CD4-positive, alpha-beta memory T cell (primary cell): ENCODE measurements around the gene MTPN. TPM values are rescaled to one million over a fixed set of nuclear protein-coding genes. Genes with fewer than 3 reads are reported as not detected.
A peak's percentile ranks its signal among the peaks of the same experiment; 100 is the strongest.

Experiments
- CTCF ChIA-PET: fragments of 350-600 bp; sonication (Branson Sonifier 250); formaldehyde crosslinking; loops from one replicate; lab custom pipeline; 2021; ENCODE audit warnings: inconsistent platforms; ENCODE audit not compliant: partially characterized antibody; lab: Charles Lee
- POLR2A ChIA-PET: fragments of 350-600 bp; sonication (Branson Sonifier 250); formaldehyde crosslinking; loops from one replicate; lab custom pipeline; 2021; ENCODE audit not compliant: partially characterized antibody; lab: Charles Lee
- DNase-seq, 5 donors: peaks; one replicate each; pipeline versions ENCODE4 v3.0.0 to v3.0.0-alpha.2; 2020 to 2022; ENCODE audit warnings: mixed read lengths in 1 of 5
- H3K27ac ChIP-seq: one replicate; pipeline ENCODE4 v1.7.0; 2013; ENCODE audit warnings: low read depth, low read length
- H3K27me3 ChIP-seq: 2 replicates; pipeline ENCODE4 v1.7.0; 2013; ENCODE audit warnings: mild to moderate bottlenecking, low read length, moderate library complexity; ENCODE audit not compliant: insufficient read depth
- H3K36me3 ChIP-seq: 2 replicates; pipeline ENCODE4 v1.7.0; 2013; ENCODE audit warnings: mild to moderate bottlenecking, low read length, moderate library complexity; ENCODE audit not compliant: insufficient read depth
- H3K4me1 ChIP-seq: 2 replicates; pipeline ENCODE4 v1.7.0; 2013; ENCODE audit warnings: mild to moderate bottlenecking, low read length, moderate library complexity; ENCODE audit not compliant: insufficient read depth
- H3K4me3 ChIP-seq, 2 donors: one replicate each; pipeline ENCODE4 v1.7.0; 2013; ENCODE audit warnings: low read length in 2 of 2, mild to moderate bottlenecking in 1 of 2
- H3K9me3 ChIP-seq, 2 donors: one replicate each; pipeline ENCODE4 v1.7.0; 2013; ENCODE audit warnings: low read length in 2 of 2, control low read depth in 1 of 2; ENCODE audit not compliant: control insufficient read depth in 1 of 2
- H3K27ac Mint-ChIP-seq, 7 donors: one replicate each; pipeline ENCODE4 v1.8.0; 2020 to 2021; ENCODE audit warnings: mixed read lengths in 7 of 7, mild to moderate bottlenecking in 6 of 7, inconsistent platforms in 3 of 7, moderate library complexity in 3 of 7
- H3K27me3 Mint-ChIP-seq, 2 donors: one replicate each; pipeline ENCODE4 v1.8.0; 2020 to 2021; ENCODE audit warnings: mixed read lengths in 2 of 2
- H3K36me3 Mint-ChIP-seq, 2 donors: one replicate each; pipeline ENCODE4 v1.8.0; 2020 to 2021; ENCODE audit warnings: mixed read lengths in 2 of 2, inconsistent platforms in 1 of 2, mild to moderate bottlenecking in 1 of 2
- H3K4me1 Mint-ChIP-seq, 4 donors: one replicate each; pipeline ENCODE4 v1.8.0; 2020 to 2021; ENCODE audit warnings: mixed read lengths in 4 of 4, mild to moderate bottlenecking in 1 of 4
- H3K4me3 Mint-ChIP-seq, 8 donors: one replicate each; pipeline ENCODE4 v1.8.0; 2020 to 2021; ENCODE audit warnings: mixed read lengths in 8 of 8, mild to moderate bottlenecking in 7 of 8, moderate library complexity in 6 of 8, inconsistent platforms in 3 of 8
- H3K9me3 Mint-ChIP-seq, 8 donors: one replicate each; pipeline ENCODE4 v1.8.0; 2020 to 2021; ENCODE audit warnings: mixed read lengths in 8 of 8, mild to moderate bottlenecking in 5 of 8, inconsistent platforms in 3 of 8, moderate library complexity in 1 of 8
- intact Hi-C: fragments of 100-400 bp; cut with micrococcal nuclease; formaldehyde crosslinking; loops from one replicate; pipeline ENCODE4 v1.15.1; 2023
- polyA plus RNA-seq, 2 donors: library from polyadenylated mRNA; unstranded; fragments of 300-500 nt; fragmentation: Illumina TruSeq; gene quantifications; one replicate each; pipeline ENCODE4 v1.2.3, GENCODE V29; 2021
- total RNA-seq, 2 experiments: library from RNA; stranded (reverse); gene quantifications; one replicate each; pipeline ENCODE4 v1.2.3, GENCODE V29; 2021

Gene MTPN
- total and polyA plus RNA-seq, 4 experiments from 2014 or later, result 63.6 to 105 (median 83.8) TPM

GRCh38 chr7:135991322-135991721 is 14.2 kb upstream of the MTPN start:
- Mint-ChIP-seq H3K4me1 (peaks cover 13 to 30% (median 22%) of the 10 kb centered on the region in 4 donors), H3K4me3 (peak overlapping the region in 3 of 8 donors; percentile 11 to 43 (median 13)), H3K27ac (peak overlapping the region in 1 of 7 donors; percentile 35), H3K36me3 (peaks cover 0 to 8% of the 10 kb centered on the region in 2 donors), H3K9me3 (no peaks in the 10 kb centered on the region), H3K27me3 (no peaks in the 10 kb centered on the region)
- no peak for DNase-seq
- ChIA-PET CTCF (interaction anchor here (0.9 kb wide), 1 partner anchor 19 kb away, joined by 3 read pairs; no protein-coding TSS in a partner anchor), POLR2A (interaction anchor here (0.9 to 3.2 kb wide), 2 partner anchors 9 to 16 kb away, joined by 3 to 15 read pairs; no protein-coding TSS in a partner anchor)
- H3K27ac ChIP-seq, result no peak overlapping the region
- intact Hi-C loops, result no loop called here
- H3K27me3 ChIP-seq, result no peaks in the 10 kb centered on the region
- no peaks in the 10 kb centered on the region for H3K9me3 ChIP-seq
- H3K4me1 ChIP-seq, result peaks cover 28% of the 10 kb centered on the region
- no peaks in the 10 kb centered on the region for H3K36me3 ChIP-seq
- no peak overlapping the region for H3K4me3 ChIP-seq

- Mint-ChIP-seq H3K4me1 (peaks cover 18 to 35% (median 27%) of the 10 kb centered on the region in 4 donors), H3K9me3 (no peaks in the 10 kb centered on the region), H3K27ac (no peak overlapping the region), H3K36me3 (peaks cover 0 to 8% of the 10 kb centered on the region in 2 donors), H3K27me3 (no peaks in the 10 kb centered on the region), H3K4me3 (no peak overlapping the region)
- Histone ChIP-seq H3K27me3 (no peaks in the 10 kb centered on the region), H3K9me3 (no peaks in the 10 kb centered on the region), H3K4me1 (peaks cover 28% of the 10 kb centered on the region), H3K27ac (no peak overlapping the region), H3K36me3 (no peaks in the 10 kb centered on the region), H3K4me3 (no peak overlapping the region)
- intact Hi-C loops, result no loop called here
- POLR2A ChIA-PET, result interaction anchor here (0.6 to 3.2 kb wide), 2 partner anchors 8 to 1321 kb away, joined by 3 to 15 read pairs; no protein-coding TSS in a partner anchor
- DNase-seq, result no peak
- CTCF ChIA-PET, result interaction anchor here (0.9 to 1.3 kb wide), 4 partner anchors 8 to 24 kb away, joined by 3 to 5 read pairs (median 3); no protein-coding TSS in a partner anchor
These were observed 13.1 kb upstream of the MTPN start for GRCh38 chr7:135990258-135990657.

GRCh38 chr7:135981958-135982646 is 4.9 kb upstream of the MTPN start:
- Histone ChIP-seq H3K9me3 (no peaks in the 10 kb centered on the region), H3K36me3 (no peaks in the 10 kb centered on the region), H3K27me3 (no peaks in the 10 kb centered on the region), H3K4me1 (peaks cover 65% of the 10 kb centered on the region), H3K4me3 (peak overlapping the region; percentile 13 to 45), H3K27ac (peak overlapping the region; percentile 70)
- peaks cover 0 to 3% (median 0%) of the 10 kb centered on the region in 8 donors for H3K9me3 Mint-ChIP-seq
- POLR2A ChIA-PET, result interaction anchor here (1.0 to 2.7 kb wide), 5 partner anchors 9 to 320 kb away, joined by 3 to 15 read pairs (median 8); partner anchors contain the start of gene STMP1
- peak overlapping the region; percentile 78 to 97 (median 94) for H3K27ac Mint-ChIP-seq
- DNase-seq, result peak in 3 of 5 donors; percentile 9 to 17 (median 12)
- peaks cover 0 to 3% of the 10 kb centered on the region in 2 donors for H3K36me3 Mint-ChIP-seq
- intact Hi-C loops, result loop anchor here (1.0 kb wide), 1 partner anchor 771 kb away; the partner anchor contains the start of gene WDR91
- H3K27me3 Mint-ChIP-seq, result no peaks in the 10 kb centered on the region
- peak overlapping the region; percentile 83 to 92 (median 87) for H3K4me3 Mint-ChIP-seq
- CTCF ChIA-PET, result interaction anchor here (0.7 to 2.7 kb wide), 7 partner anchors 8 to 320 kb away, joined by 3 to 12 read pairs (median 5); partner anchors contain the start of gene STMP1
- H3K4me1 Mint-ChIP-seq, result peaks cover 43 to 68% (median 54%) of the 10 kb centered on the region in 4 donors

- Mint-ChIP-seq H3K4me3 (peak overlapping the region; percentile 83 to 92 (median 87)), H3K27ac (peak overlapping the region; percentile 78 to 97 (median 94)), H3K4me1 (peaks cover 45 to 78% (median 63%) of the 10 kb centered on the region in 4 donors), H3K9me3 (peaks cover 0 to 3% (median 0%) of the 10 kb centered on the region in 8 donors), H3K27me3 (no peaks in the 10 kb centered on the region), H3K36me3 (peaks cover 0 to 9% of the 10 kb centered on the region in 2 donors)
- CTCF ChIA-PET, result interaction anchor here (2.7 kb wide), 1 partner anchor 29 kb away, joined by 8 read pairs; no protein-coding TSS in a partner anchor
- H3K4me1 ChIP-seq, result peaks cover 73% of the 10 kb centered on the region
- H3K4me3 ChIP-seq, result peak overlapping the region; percentile 13 to 48
- POLR2A ChIA-PET, result interaction anchor here (1.0 to 2.7 kb wide), 2 partner anchors 10 to 13 kb away, joined by 3 to 15 read pairs; no protein-coding TSS in a partner anchor
- H3K9me3 ChIP-seq, result no peaks in the 10 kb centered on the region
- DNase-seq, result peak; percentile 78 to 90 (median 86)
- no peaks in the 10 kb centered on the region for H3K27me3 ChIP-seq
- intact Hi-C loops, result no loop called here
- peak overlapping the region; percentile 70 for H3K27ac ChIP-seq
- H3K36me3 ChIP-seq, result no peaks in the 10 kb centered on the region
These were observed 3.6 kb upstream of the MTPN start for GRCh38 chr7:135980665-135981180.

- Mint-ChIP-seq H3K4me3 (peak overlapping the region; percentile 83 to 92 (median 87)), H3K36me3 (peaks cover 2 to 9% of the 10 kb centered on the region in 2 donors), H3K9me3 (peaks cover 0 to 3% (median 0%) of the 10 kb centered on the region in 8 donors), H3K27me3 (no peaks in the 10 kb centered on the region), H3K4me1 (peaks cover 46 to 81% (median 65%) of the 10 kb centered on the region in 4 donors), H3K27ac (peak overlapping the region; percentile 78 to 97 (median 94))
- intact Hi-C loops, result no loop called here
- H3K4me1 ChIP-seq, result peaks cover 80% of the 10 kb centered on the region
- no peaks in the 10 kb centered on the region for H3K36me3 ChIP-seq
- CTCF ChIA-PET, result no interaction called here
- H3K4me3 ChIP-seq, result peak overlapping the region; percentile 13 to 48
- no peaks in the 10 kb centered on the region for H3K27me3 ChIP-seq
- no peaks in the 10 kb centered on the region for H3K9me3 ChIP-seq
- H3K27ac ChIP-seq, result peak overlapping the region; percentile 70
- POLR2A ChIA-PET, result interaction anchor here (1.0 kb wide), 1 partner anchor 14 kb away, joined by 3 read pairs; no protein-coding TSS in a partner anchor
- no peak for DNase-seq
These were observed 2.9 kb upstream of the MTPN start for GRCh38 chr7:135980012-135980551.

- H3K4me3 ChIP-seq, result no peak overlapping the region
- Mint-ChIP-seq H3K36me3 (peaks cover 4 to 13% of the 10 kb centered on the region in 2 donors), H3K27me3 (no peaks in the 10 kb centered on the region), H3K4me3 (peak overlapping the region in 7 of 8 donors; percentile 13 to 88 (median 29)), H3K4me1 (peaks cover 50 to 85% (median 70%) of the 10 kb centered on the region in 4 donors), H3K27ac (peak overlapping the region; percentile 78 to 97 (median 94)), H3K9me3 (peaks cover 0 to 3% (median 0%) of the 10 kb centered on the region in 8 donors)
- intact Hi-C loops, result loop anchor here (5.0 kb wide), 2 partner anchors 1332 to 1662 kb away; partner anchors contain the start of genes BPGM and SLC35B4
- H3K36me3 ChIP-seq, result no peaks in the 10 kb centered on the region
- H3K27me3 ChIP-seq, result no peaks in the 10 kb centered on the region
- peak overlapping the region; percentile 70 for H3K27ac ChIP-seq
- DNase-seq, result no peak
- H3K4me1 ChIP-seq, result peaks cover 85% of the 10 kb centered on the region
- ChIA-PET CTCF (no interaction called here), POLR2A (no interaction called here)
- H3K9me3 ChIP-seq, result no peaks in the 10 kb centered on the region
These were observed 2.4 kb upstream of the MTPN start for GRCh38 chr7:135979471-135980011.
